Neuronal stem cell (in vitro differentiated cells): ENCODE measurements around the gene TNFRSF18.

Source experiments
- DNase-seq: peaks from one replicate; pipeline ENCODE4 v3.0.0-alpha.2; 2013; ENCODE audit warnings: low spot score
- H2AFZ ChIP-seq: one replicate; pipeline ENCODE4 v1.6.1; 2013; ENCODE audit warnings: mild to moderate bottlenecking, low read length, inconsistent platforms
- H2AK5ac ChIP-seq: 2 replicates; pipeline ENCODE4 v1.6.1; 2013; ENCODE audit warnings: low read depth, mild to moderate bottlenecking, inconsistent platforms, low read length, moderate library complexity, mixed read lengths
- H2BK120ac ChIP-seq: 2 replicates; pipeline ENCODE4 v1.6.1; 2013; ENCODE audit warnings: low read depth, mild to moderate bottlenecking, inconsistent platforms, low read length, moderate library complexity, mixed read lengths
- H2BK12ac ChIP-seq: one replicate; pipeline ENCODE4 v1.6.1; 2013; ENCODE audit warnings: low read length, inconsistent platforms
- H2BK15ac ChIP-seq: 2 replicates; pipeline ENCODE4 v1.6.1; 2013; ENCODE audit warnings: mild to moderate bottlenecking, low read length, inconsistent platforms, mixed read lengths
- H2BK5ac ChIP-seq: one replicate; pipeline ENCODE4 v1.6.1; 2013; ENCODE audit warnings: inconsistent platforms, mild to moderate bottlenecking, low read length, moderate library complexity
- H3K14ac ChIP-seq: one replicate; pipeline ENCODE4 v1.6.1; 2013; ENCODE audit warnings: low read length, inconsistent platforms
- H3K18ac ChIP-seq: 2 replicates; pipeline ENCODE4 v1.6.1; 2013; ENCODE audit warnings: low read length, inconsistent platforms
- H3K23ac ChIP-seq: 2 replicates; pipeline ENCODE4 v1.6.1; 2013; ENCODE audit warnings: low read depth, mild to moderate bottlenecking, mixed read lengths, low read length, inconsistent platforms; ENCODE audit not compliant: poor library complexity
- H3K27ac ChIP-seq: replicated peaks from 3 replicates; pipeline ENCODE4 v1.5.1; 2013; ENCODE audit warnings: low read length, inconsistent platforms
- H3K27me3 ChIP-seq, 3 experiments: 2 replicates each; pipeline ENCODE4 v1.6.1; 2013; ENCODE audit warnings: low read length in 3 of 3, mild to moderate bottlenecking in 2 of 3, inconsistent platforms in 1 of 3, low read depth in 1 of 3, mixed read lengths in 1 of 3, moderate library complexity in 1 of 3; ENCODE audit not compliant: control insufficient read depth in 3 of 3, insufficient read depth in 3 of 3
- H3K36me3 ChIP-seq, 2 donors: replicated peaks in 1 of 2; 2 replicates each; pipeline ENCODE4 v1.6.1; 2013; ENCODE audit warnings: low read length in 2 of 2; ENCODE audit not compliant: control insufficient read depth in 2 of 2, insufficient read depth in 2 of 2
- H3K4ac ChIP-seq: 2 replicates; pipeline ENCODE4 v1.6.1; 2013; ENCODE audit warnings: inconsistent platforms, mild to moderate bottlenecking, low read length, moderate library complexity
- H3K4me1 ChIP-seq, 2 donors: 1 replicate in 1 of 2; 2 replicates in 1 of 2; pipeline ENCODE4 v1.6.1; 2013; ENCODE audit warnings: low read length in 2 of 2, low read depth in 1 of 2; ENCODE audit not compliant: control insufficient read depth in 2 of 2, insufficient read depth in 1 of 2
- H3K4me2 ChIP-seq: one replicate; pipeline ENCODE4 v1.6.1; 2013; ENCODE audit warnings: mild to moderate bottlenecking, low read length, inconsistent platforms; ENCODE audit not compliant: insufficient read depth, poor library complexity, severe bottlenecking
- H3K4me3 ChIP-seq, 2 donors: 2 replicates each; pipeline ENCODE4 v1.5.1; 2013; ENCODE audit warnings: low read length in 2 of 2, mild to moderate bottlenecking in 2 of 2, inconsistent platforms in 1 of 2, moderate library complexity in 1 of 2
- H3K79me1 ChIP-seq: one replicate; pipeline ENCODE4 v1.6.1; 2013; ENCODE audit warnings: low read depth, mild to moderate bottlenecking, inconsistent platforms, low read length, moderate library complexity
- H3K9ac ChIP-seq: one replicate; pipeline ENCODE4 v1.6.1; 2013; ENCODE audit warnings: mild to moderate bottlenecking, low read depth, low read length, inconsistent platforms; ENCODE audit not compliant: poor library complexity
- H3K9me3 ChIP-seq, 2 donors: replicated peaks in 1 of 2; 2 replicates each; pipeline versions ENCODE3 to v1.6.1; 2013; ENCODE audit warnings: low read length in 2 of 2, mild to moderate bottlenecking in 2 of 2, inconsistent platforms in 1 of 2, low read depth in 1 of 2, mixed read lengths in 1 of 2, moderate library complexity in 1 of 2; ENCODE audit not compliant: control insufficient read depth in 2 of 2, insufficient read depth in 1 of 2
- H4K8ac ChIP-seq: one replicate; pipeline ENCODE4 v1.6.1; 2013; ENCODE audit warnings: low read depth, mild to moderate bottlenecking, inconsistent platforms, low read length, moderate library complexity
- H4K91ac ChIP-seq: one replicate; pipeline ENCODE4 v1.6.1; 2013; ENCODE audit warnings: low read length, low read depth, mild to moderate bottlenecking, inconsistent platforms; ENCODE audit not compliant: poor library complexity
- WGBS, 2 donors: extraction: QIAGEN DNeasy Blood & Tissue Kit; methylation state at CpG; one replicate each; pipeline ENCODE4 v1.1.7; 2013; ENCODE audit warnings: missing lambda C conversion rate in 2 of 2, mixed read lengths in 1 of 2; ENCODE audit not compliant: insufficient read length in 2 of 2, insufficient replicate concordance in 1 of 2; ENCODE audit errors: extremely low coverage in 2 of 2; 5-methylcytosine and 5-hydroxymethylcytosine counted together

Gene TNFRSF18

GRCh38 chr1:1199961-1200875 is 6.2 kb downstream of the TNFRSF18 start:
- Histone ChIP-seq H3K4me1 (peaks cover 3 to 14% of the 10 kb centered on the region in 2 donors), H3K9ac (peak overlapping the region; percentile 53), H3K36me3 (no peaks in the 10 kb centered on the region), H3K9me3 (no peaks in the 10 kb centered on the region), H2AK5ac (peak overlapping the region; percentile 99), H3K14ac (no peak overlapping the region), H3K4me2 (peak overlapping the region; percentile 83), H3K23ac (peak overlapping the region; percentile 83), H2BK5ac (no peak overlapping the region), H3K4me3 (no peak overlapping the region), H2AFZ (peak overlapping the region; percentile 93), H3K79me1 (no peaks in the 10 kb centered on the region), H4K91ac (no peak overlapping the region), H3K4ac (peak overlapping the region; percentile 86), H3K27ac (no peak overlapping the region), H3K27me3 (peaks cover 0 to 18% (median 7%) of the 10 kb centered on the region in 3 experiments), H4K8ac (no peak overlapping the region), H2BK12ac (peak overlapping the region; percentile 58), H2BK120ac (no peak overlapping the region), H3K18ac (peak overlapping the region; percentile 85), H2BK15ac (peak overlapping the region; percentile 83)
- no peak for DNase-seq
- no CpG with 5 or more reads among the region's 31 CpGs for WGBS, 2 donors

- peak overlapping the region; percentile 83 for H2BK15ac ChIP-seq
- H4K91ac ChIP-seq, result no peak overlapping the region
- no peak overlapping the region for H3K14ac ChIP-seq
- H2BK5ac ChIP-seq, result peak overlapping the region; percentile 90
- no peak overlapping the region for H3K4me3 ChIP-seq
- H3K79me1 ChIP-seq, result no peaks in the 10 kb centered on the region
- no peak overlapping the region for H2AFZ ChIP-seq
- H3K27ac ChIP-seq, result no peak overlapping the region
- H3K4me1 ChIP-seq, result peaks cover 3 to 14% of the 10 kb centered on the region in 2 donors
- H4K8ac ChIP-seq, result no peak overlapping the region
- H3K36me3 ChIP-seq, result no peaks in the 10 kb centered on the region
- no peak for DNase-seq
- H3K4ac ChIP-seq, result no peak overlapping the region
- H3K23ac ChIP-seq, result no peak overlapping the region
- no CpG with 5 or more reads among the region's 22 CpGs for WGBS, 2 donors
- no peak overlapping the region for H3K9ac ChIP-seq
- H2BK12ac ChIP-seq, result peak overlapping the region; percentile 58
- peak overlapping the region; percentile 99 for H2AK5ac ChIP-seq
- H3K9me3 ChIP-seq, result peaks cover 4 to 5% of the 10 kb centered on the region in 2 donors
- H2BK120ac ChIP-seq, result peak overlapping the region; percentile 9
- peak overlapping the region; percentile 38 for H3K18ac ChIP-seq
- H3K27me3 ChIP-seq, result peaks cover 0 to 10% (median 6%) of the 10 kb centered on the region in 3 experiments
- no peak overlapping the region for H3K4me2 ChIP-seq
Observed at GRCh38 chr1:1199141-1199960, 7.0 kb downstream of the TNFRSF18 start.

DNA sequence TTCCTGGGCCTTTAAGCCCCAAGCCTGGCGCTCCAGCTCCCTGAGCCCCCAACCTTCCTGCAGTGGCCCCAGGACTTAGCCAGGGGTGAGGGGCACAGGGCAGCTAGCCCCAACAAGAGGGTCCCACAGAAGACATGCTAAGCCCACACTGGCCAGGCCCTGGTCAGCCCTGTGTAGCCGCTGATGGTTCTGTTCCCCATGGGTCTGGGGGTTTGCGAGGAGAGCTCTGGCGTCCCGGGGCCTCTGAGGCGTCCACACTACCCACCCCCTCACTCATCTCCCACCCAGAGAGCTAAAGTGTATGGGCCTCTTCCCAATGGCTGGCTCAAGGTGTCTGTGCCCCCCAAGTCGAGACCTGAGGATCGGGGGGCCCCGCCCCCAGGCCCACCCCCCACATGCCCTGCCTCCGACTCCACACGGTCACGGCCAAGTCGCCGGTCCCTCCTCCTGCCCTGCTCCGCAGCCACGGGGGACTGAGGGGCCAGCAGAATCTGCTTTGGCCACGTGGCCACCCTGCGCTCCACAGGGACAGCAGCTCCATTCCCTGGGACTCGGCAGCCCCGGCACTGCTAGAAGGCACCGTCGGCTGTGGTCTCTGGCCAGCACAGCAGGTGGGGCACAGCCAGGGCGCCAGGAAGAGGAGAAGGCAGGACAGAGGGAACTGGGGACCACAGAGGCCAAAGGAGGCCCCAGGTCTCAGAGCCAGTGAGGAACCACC is 7.8 kb downstream of the TNFRSF18 start:
- no peak overlapping the region for H3K4me3 ChIP-seq
- no CpG with 5 or more reads among the region's 23 CpGs for WGBS, 2 donors
- no peak for DNase-seq
- no peak overlapping the region for H3K4me2 ChIP-seq
- peak overlapping the region; percentile 89 for H2BK15ac ChIP-seq
- H3K79me1 ChIP-seq, result no peaks in the 10 kb centered on the region
- no peak overlapping the region for H2BK120ac ChIP-seq
- H3K27me3 ChIP-seq, result peaks cover 0 to 6% (median 3%) of the 10 kb centered on the region in 3 experiments
- peak overlapping the region; percentile 28 for H3K18ac ChIP-seq
- H3K4ac ChIP-seq, result no peak overlapping the region
- H3K27ac ChIP-seq, result no peak overlapping the region
- H2BK5ac ChIP-seq, result peak overlapping the region; percentile 90
- H2AK5ac ChIP-seq, result peak overlapping the region; percentile 53
- H3K9me3 ChIP-seq, result peaks cover 5% of the 10 kb centered on the region in 2 donors
- peaks cover 3 to 14% of the 10 kb centered on the region in 2 donors for H3K4me1 ChIP-seq
- H2BK12ac ChIP-seq, result peak overlapping the region; percentile 98
- H3K23ac ChIP-seq, result no peak overlapping the region
- H4K91ac ChIP-seq, result no peak overlapping the region
- H4K8ac ChIP-seq, result no peak overlapping the region
- H3K36me3 ChIP-seq, result no peaks in the 10 kb centered on the region
- H3K14ac ChIP-seq, result peak overlapping the region; percentile 82
- H2AFZ ChIP-seq, result no peak overlapping the region
- peak overlapping the region; percentile 24 for H3K9ac ChIP-seq
